ENCODE measurements around the gene RAB35.

DNA sequence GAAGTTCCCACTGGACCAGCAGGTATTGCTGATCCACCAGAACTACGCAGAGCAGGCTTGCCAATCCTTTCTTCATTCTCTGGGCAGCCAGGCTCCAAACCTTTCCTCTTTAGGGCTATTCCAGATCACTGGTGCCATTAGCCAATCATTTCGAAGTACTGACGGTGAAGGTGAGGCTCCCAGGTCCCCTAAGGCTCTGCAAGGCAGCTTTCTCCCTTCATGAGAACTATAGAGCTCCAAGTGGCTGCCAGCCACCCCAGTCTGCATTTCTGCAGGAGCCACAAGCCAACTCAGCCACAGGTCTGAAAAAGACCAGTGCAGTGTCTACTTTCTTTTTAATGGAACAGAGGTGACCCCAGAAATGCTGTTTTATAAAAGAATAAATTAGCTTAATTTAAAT, 48.7 kb downstream of the RAB35 start:
- TF ChIP-seq, protein P1, sequence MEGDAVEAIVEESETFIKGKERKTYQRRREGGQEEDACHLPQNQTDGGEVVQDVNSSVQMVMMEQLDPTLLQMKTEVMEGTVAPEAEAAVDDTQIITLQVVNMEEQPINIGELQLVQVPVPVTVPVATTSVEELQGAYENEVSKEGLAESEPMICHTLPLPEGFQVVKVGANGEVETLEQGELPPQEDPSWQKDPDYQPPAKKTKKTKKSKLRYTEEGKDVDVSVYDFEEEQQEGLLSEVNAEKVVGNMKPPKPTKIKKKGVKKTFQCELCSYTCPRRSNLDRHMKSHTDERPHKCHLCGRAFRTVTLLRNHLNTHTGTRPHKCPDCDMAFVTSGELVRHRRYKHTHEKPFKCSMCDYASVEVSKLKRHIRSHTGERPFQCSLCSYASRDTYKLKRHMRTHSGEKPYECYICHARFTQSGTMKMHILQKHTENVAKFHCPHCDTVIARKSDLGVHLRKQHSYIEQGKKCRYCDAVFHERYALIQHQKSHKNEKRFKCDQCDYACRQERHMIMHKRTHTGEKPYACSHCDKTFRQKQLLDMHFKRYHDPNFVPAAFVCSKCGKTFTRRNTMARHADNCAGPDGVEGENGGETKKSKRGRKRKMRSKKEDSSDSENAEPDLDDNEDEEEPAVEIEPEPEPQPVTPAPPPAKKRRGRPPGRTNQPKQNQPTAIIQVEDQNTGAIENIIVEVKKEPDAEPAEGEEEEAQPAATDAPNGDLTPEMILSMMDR (conservative IDR thresholded peaks at IDR 0.05), result no peak
- no peak for TF ChIP-seq ZFX (IDR thresholded peaks at IDR 0.05)

All from C4-2B (cell line).